HepG2 (cell line): ENCODE measurements around the gene PSMB4. TPM values are rescaled to one million over a fixed set of nuclear protein-coding genes. Genes with fewer than 3 reads are reported as not detected.
A peak's percentile ranks its signal among the peaks of the same experiment; 100 is the strongest.

Source experiments
- ATAC-seq: fragments of 200-7000 bp; cut with Tn5 transposase; 3 replicates; pipeline ENCODE4 v1.9.1; 2020; ENCODE audit warnings: mild to moderate bottlenecking, moderate library complexity
- BruUV-seq: library from RNA; stranded (reverse); fragments of 400-500 nt; replicated peaks from 2 replicates; lab custom pipeline; 2021; lab: Mats Ljungman, UMichigan
- CTCF ChIA-PET: fragments of 300-600 bp; formaldehyde crosslinking; extraction: SDS; loops from one replicate; lab custom pipeline; 2021; ENCODE audit warnings: low total read pairs, inconsistent platforms, low intra/inter-chr PET ratio; lab: Yijun Ruan, JAX
- POLR2A ChIA-PET: fragments of 350-600 bp; sonication (Branson Sonifier 250); formaldehyde crosslinking; loops from one replicate; lab custom pipeline; 2020; ENCODE audit warnings: antibody characterized with exemption, inconsistent platforms; lab: Yijun Ruan, JAX
- DNase-seq: peaks from one replicate; pipeline ENCODE4 v3.0.0-alpha.2; 2015; ENCODE audit warnings: low spot score
- FAIRE-seq: peaks from 3 replicates; lab custom pipeline; 2011; peaks lifted over from hg19 to GRCh38; lab: Jason Lieb, UNC
- H2AFZ ChIP-seq: one replicate; pipeline ENCODE4 v1.6.1; 2011; ENCODE audit warnings: low read length, inconsistent platforms
- H3K27ac ChIP-seq: fragments of 300-600 bp; 3 replicates; pipeline ENCODE4 v1.8.0; 2011; ENCODE audit warnings: mixed run types, mild to moderate bottlenecking, mixed read lengths, low read length, inconsistent platforms; ENCODE audit not compliant: insufficient read depth; ENCODE audit errors: extremely low read length
- H3K27me3 ChIP-seq, 2 experiments: fragments of 200-600 bp in 1 of 2; 2 replicates in 1 of 2; 3 replicates in 1 of 2; pipeline versions ENCODE4 v1.6.0 to v1.8.0; 2011; ENCODE audit warnings: low read length in 2 of 2, mild to moderate bottlenecking in 2 of 2, moderate library complexity in 2 of 2, inconsistent platforms in 1 of 2; ENCODE audit not compliant: insufficient read depth in 2 of 2, control insufficient read depth in 1 of 2
- H3K36me3 ChIP-seq, 2 experiments: fragments of 200-600 bp in 1 of 2; replicated peaks in 1 of 2; 2 replicates in 1 of 2; 3 replicates in 1 of 2; pipeline versions ENCODE4 v1.5.1 to v1.8.0; 2011; ENCODE audit warnings: low read length in 2 of 2, inconsistent platforms in 1 of 2; ENCODE audit not compliant: insufficient read depth in 2 of 2, control insufficient read depth in 1 of 2
- H3K4me1 ChIP-seq: 2 replicates; pipeline ENCODE4 v1.5.1; 2012; ENCODE audit warnings: low read length, inconsistent platforms; ENCODE audit not compliant: insufficient read depth
- H3K4me2 ChIP-seq: 2 replicates; pipeline ENCODE4 v1.6.0; 2011; ENCODE audit warnings: low read depth, low read length, inconsistent platforms
- H3K4me3 ChIP-seq, 3 experiments: fragments of 200-600 bp in 1 of 3; sonication (generic), shearing (Covaris generic) in 1 of 3; replicated peaks in 1 of 3; 2 replicates each; pipeline ENCODE4 v1.5.1; 2011 to 2016; ENCODE audit warnings: low read length in 3 of 3, inconsistent platforms in 2 of 3, low read depth in 2 of 3, mild to moderate bottlenecking in 2 of 3, control low read depth in 1 of 3, mixed read lengths in 1 of 3; ENCODE audit not compliant: insufficient read depth in 1 of 3
- H3K79me2 ChIP-seq: one replicate; pipeline ENCODE4 v1.6.1; 2011; ENCODE audit warnings: low read length, inconsistent platforms; ENCODE audit not compliant: insufficient read depth
- H3K9ac ChIP-seq: 2 replicates; pipeline ENCODE4 v1.6.0; 2011; ENCODE audit warnings: mild to moderate bottlenecking, low read depth, low read length, inconsistent platforms; ENCODE audit not compliant: insufficient read depth
- H3K9me3 ChIP-seq: 2 replicates; pipeline ENCODE4 v1.5.1; 2012; ENCODE audit warnings: mild to moderate bottlenecking, low read length
- H4K20me1 ChIP-seq: 2 replicates; pipeline ENCODE4 v1.6.0; 2011; ENCODE audit warnings: inconsistent platforms, mild to moderate bottlenecking, low read length, moderate library complexity; ENCODE audit not compliant: insufficient read depth
- ARID5B ChIP-seq: IDR thresholded peaks from 2 replicates; pipeline ENCODE4 v1.4.0; 2020; ENCODE audit warnings: mild to moderate bottlenecking, missing genetic modification reagents
- HOXD1 ChIP-seq: sonication (generic); formaldehyde crosslinking; IDR thresholded peaks from 2 replicates; pipeline ENCODE4 v1.5.0; 2020; ENCODE audit warnings: missing genetic modification reagents
- KLF16 ChIP-seq, 2 experiments: sonication (generic) in 1 of 2; formaldehyde crosslinking in 1 of 2; IDR thresholded peaks; 2 replicates each; pipeline versions ENCODE4 v1.6.1 to v1.8.0; 2016 to 2023; ENCODE audit warnings: missing genetic modification reagents in 2 of 2, missing compliant biosample characterization in 1 of 2
- MXI1 ChIP-seq: IDR thresholded peaks from 3 replicates; pipeline ENCODE4 v1.6.1; 2012; ENCODE audit warnings: low read depth, low read length, inconsistent platforms, borderline replicate concordance
- POLR2AphosphoS5 ChIP-seq: IDR thresholded peaks from 2 replicates; pipeline ENCODE4 v1.6.1; 2012; ENCODE audit warnings: low read depth, low read length
- SNAI1 ChIP-seq: sonication (generic); formaldehyde crosslinking; IDR thresholded peaks from 2 replicates; pipeline ENCODE4 v1.5.0; 2020; ENCODE audit warnings: mild to moderate bottlenecking, missing genetic modification reagents, borderline replicate concordance
- ZBTB7A ChIP-seq: sonication (generic); formaldehyde crosslinking; IDR thresholded peaks from 2 replicates; pipeline ENCODE4 v1.8.0; 2022; ENCODE audit warnings: mild to moderate bottlenecking, missing genetic modification reagents
- ZNF180 ChIP-seq: sonication (generic); formaldehyde crosslinking; IDR thresholded peaks from 2 replicates; pipeline ENCODE4 v1.4.0; 2020; ENCODE audit warnings: low read depth, missing genetic modification reagents, borderline replicate concordance
- ZNF564 ChIP-seq: sonication (generic); formaldehyde crosslinking; IDR thresholded peaks from 2 replicates; pipeline ENCODE4 v1.8.1; 2023; ENCODE audit warnings: mild to moderate bottlenecking, missing genetic modification reagents
- ZNF878 ChIP-seq: sonication (generic); formaldehyde crosslinking; IDR thresholded peaks from 2 replicates; pipeline ENCODE4 v1.8.1; 2023; ENCODE audit warnings: mild to moderate bottlenecking, missing genetic modification reagents, moderate library complexity
- WGBS: methylation state at CpG from one replicate; pipeline ENCODE4 v1.1.6; 2017; ENCODE audit warnings: low lambda C conversion rate; 5-methylcytosine and 5-hydroxymethylcytosine counted together
- in situ Hi-C: cut with HindIII; loops from 2 replicates; pipeline ENCODE4 v1.10.0; 2017; ENCODE audit warnings: low pct_unique_long_range_greater_than_20kb; ENCODE audit not compliant: extremely low pct_ligation_motif_present
- intact Hi-C: fragments of 100-400 bp; cut with micrococcal nuclease; formaldehyde crosslinking; loops from one replicate; pipeline ENCODE4 v1.10.0; 2022; ENCODE audit not compliant: unreplicated experiment
- polyA plus RNA-seq, 8 experiments: library from polyadenylated mRNA; depleted of rRNA in 3 of 8; stranded (reverse) in 7 of 8; unstranded in 1 of 8; fragments of >200 nt; fragmentation: Illumina TruSeq in 4 of 8; extraction: Trizol in 4 of 8; gene quantifications; 2 replicates each; pipeline versions ENCODE4 v1.2.1 to v1.2.3, GENCODE V29; 2011 to 2016; ENCODE audit warnings: low read depth in 4 of 8, missing spikeins in 1 of 8, mixed read lengths in 1 of 8; ENCODE audit not compliant: insufficient read depth in 1 of 8
- total RNA-seq, 5 experiments: library from RNA; depleted of rRNA; stranded (reverse); fragments of >200 nt; fragmentation: Illumina TruSeq; extraction: Trizol; gene quantifications; 2 replicates each; pipeline ENCODE4 v1.2.3, GENCODE V29; 2016; ENCODE audit warnings: low read depth in 1 of 5

PSMB4 gene
- total and polyA plus RNA-seq, 2 of the 13 experiments (the other 11 are each of a cell fraction or from before 2014, with no cell fraction given), result 336 to 383 TPM

- TF ChIP-seq SNAI1 (CRISPR knock-in tag) (no peak), POLR2AphosphoS5 (0 out of 2 replicates have a peak, but pooled peaks have one; percentile 28)
- WGBS, result 47% methylated on average over 6 of the region's 9 CpGs
- in situ Hi-C loops, result no loop called here
- Histone ChIP-seq H3K79me2 (peaks cover 5% of the 10 kb centered on the region), H3K9ac (peak overlapping the region; percentile 67), H3K9me3 (no peaks in the 10 kb centered on the region), H3K27ac (peak overlapping the region; percentile 82), H2AFZ (no peak overlapping the region), H4K20me1 (no peaks in the 10 kb centered on the region), H3K4me2 (peak overlapping the region; percentile 98), H3K36me3 (peaks cover 2% of the 10 kb centered on the region in 2 experiments; a peak in 2 of 5 replicates), H3K4me3 (peak overlapping the region; percentile 61 to 79 (median 70)), H3K4me1 (peaks cover 41% of the 10 kb centered on the region), H3K27me3 (no peaks in the 10 kb centered on the region; a peak in 1 of 5 replicates)
- BruUV-seq, result no TSS peak
- CTCF ChIA-PET, result no interaction called here
- peak; percentile 12 for FAIRE-seq
- POLR2A ChIA-PET, result interaction anchor here (0.5 to 2.2 kb wide), 12 partner anchors 12 to 459 kb away, joined by 3 to 24 read pairs (median 6); partner anchors contain the start of genes LYSMD1, PI4KB, PSMB4 and RFX5
- intact Hi-C loops, result loop anchor here (1.0 to 2.0 kb wide), 2 partner anchors 19 to 25 kb away; partner anchors contain the start of gene RFX5
- no peak for DNase-seq
- ATAC-seq, result peak; percentile 15; the same call in 2 of the 3 replicates
These were observed 27.9 kb upstream of the PSMB4 start for GRCh38 chr1:151371370-151372057.

- no peaks in the 10 kb centered on the region for H4K20me1 ChIP-seq
- FAIRE-seq (peak; percentile 80), DNase-seq (peak; percentile 81), ATAC-seq (peak; percentile 93)
- in situ Hi-C loops (no loop called here), intact Hi-C loops (loop anchor here (1.0 to 2.0 kb wide), 2 partner anchors 20 to 25 kb away; partner anchors contain the start of gene RFX5)
- H3K4me3 ChIP-seq, result peak within 1 kb of the TSS; percentile 61 to 79 (median 70)
- H3K9me3 ChIP-seq, result no peaks in the 10 kb centered on the region
- no peaks in the 10 kb centered on the region; a peak in 1 of 5 replicates for H3K27me3 ChIP-seq
- POLR2A ChIA-PET, result interaction anchor here (0.5 to 2.2 kb wide), 18 partner anchors 13 to 459 kb away, joined by 3 to 24 read pairs (median 4); partner anchors contain the start of genes LYSMD1, PI4KB, PSMB4 and RFX5
- TSS peak; percentile 79 for BruUV-seq
- CTCF ChIA-PET, result no interaction called here
- H3K27ac ChIP-seq, result peak within 1 kb of the TSS; percentile 82
- peak within 1 kb of the TSS; percentile 88 for H2AFZ ChIP-seq
- peaks cover 0 to 2% of the 10 kb centered on the region in 2 experiments; a peak in 2 of 5 replicates for H3K36me3 ChIP-seq
- peaks cover 5% of the 10 kb centered on the region for H3K79me2 ChIP-seq
- peaks cover 41% of the 10 kb centered on the region for H3K4me1 ChIP-seq
- 0% methylated on average over 8 of the region's 11 CpGs for WGBS
- peak within 1 kb of the TSS; percentile 98 for H3K4me2 ChIP-seq
- H3K9ac ChIP-seq, result peak within 1 kb of the TSS; percentile 67
- TF ChIP-seq ARID5B (CRISPR knock-in tag) (peak; percentile 44; the same call in 1 of the 2 replicates), HOXD1 (CRISPR knock-in tag) (peak; percentile 66; the same call in 1 of the 2 replicates), ZNF564 (CRISPR knock-in tag) (0 out of 2 replicates have a peak, but pooled peaks have one; percentile 33), KLF16 (CRISPR knock-in tag; IDR thresholded peaks at IDR 0.05) (peak in 1 of 2 experiments; percentile 47; a peak in 1 of 4 replicates), ZBTB7A (CRISPR knock-in tag) (no peak), MXI1 (peak; percentile 31; the same call in 1 of the 3 replicates), ZNF878 (CRISPR knock-in tag) (no peak), ZNF180 (no peak)
These were observed 27.1 kb upstream of the PSMB4 start, which contains the start of gene SELENBP1 for GRCh38 chr1:151372058-151372934. SELENBP1 (minus strand) TSS chr1:151372705; CDS start chr1:151372641, 64 bp downstream.
